HG02981 (cell line): Measurements from ENCODE around the gene UNC93A.

ENCODE experiments used
- ATAC-seq: cut with Tn5 transposase; IDR thresholded peaks from one replicate; pipeline ENCODE4 v1.9.1; 2021; ENCODE audit warnings: mild to moderate bottlenecking, moderate library complexity; ENCODE audit not compliant: unreplicated experiment

UNC93A gene

GRCh38 chr6:167293088-167293589 lies 2.0 kb downstream of the UNC93A start:
- no peak for ATAC-seq

- no peak for ATAC-seq
These were observed 2.5 kb downstream of the UNC93A start for GRCh38 chr6:167293590-167294091.

GRCh38 chr6:167294241-167294640 lies 3.1 kb downstream of the UNC93A start:
- ATAC-seq: no peak

- no peak for ATAC-seq
These were observed 3.8 kb downstream of the UNC93A start for GRCh38 chr6:167294651-167295494.

- no peak for ATAC-seq
These were observed 4.6 kb downstream of the UNC93A start for GRCh38 chr6:167295495-167296292.

- ATAC-seq: no peak
These were observed 5.2 kb downstream of the UNC93A start for GRCh38 chr6:167296293-167296690.

- ATAC-seq: no peak
These were observed 5.8 kb downstream of the UNC93A start for GRCh38 chr6:167296902-167297301.

- peak; percentile 45 for ATAC-seq
These were observed 7.0 kb downstream of the UNC93A start for GRCh38 chr6:167298127-167298526.

- no peak for ATAC-seq
These were observed 8.7 kb downstream of the UNC93A start for GRCh38 chr6:167299641-167300308.

- ATAC-seq: no peak
These were observed 10.0 kb downstream of the UNC93A start for GRCh38 chr6:167300902-167301777.

- no peak for ATAC-seq
These were observed 11.0 kb downstream of the UNC93A start for GRCh38 chr6:167302074-167302473.

GRCh38 chr6:167302796-167303195 lies 11.7 kb downstream of the UNC93A start:
- ATAC-seq: no peak

- ATAC-seq: no peak
These were observed 12.8 kb downstream of the UNC93A start for GRCh38 chr6:167303675-167304625.

- no peak for ATAC-seq
These were observed 13.8 kb downstream of the UNC93A start for GRCh38 chr6:167304912-167305311.

- no peak for ATAC-seq
These were observed 14.7 kb downstream of the UNC93A start for GRCh38 chr6:167305796-167306195.

- no peak for ATAC-seq
These were observed 15.4 kb downstream of the UNC93A start for GRCh38 chr6:167306401-167306998.

- no peak for ATAC-seq
These were observed 16.3 kb downstream of the UNC93A start for GRCh38 chr6:167307342-167307955.

- no peak for ATAC-seq
These were observed 17.1 kb downstream of the UNC93A start for GRCh38 chr6:167308207-167308606.
